Neuronal stem cell (in vitro differentiated cells): ENCODE data around the gene ASB5. TPM values are rescaled to one million over a fixed set of nuclear protein-coding genes. Genes with fewer than 3 reads are reported as not detected.

Source experiments
- DNase-seq: peaks from one replicate; pipeline ENCODE4 v3.0.0-alpha.2; 2013; ENCODE audit warnings: low spot score
- H2AFZ ChIP-seq: one replicate; pipeline ENCODE4 v1.6.1; 2013; ENCODE audit warnings: mild to moderate bottlenecking, low read length, inconsistent platforms
- H2AK5ac ChIP-seq: 2 replicates; pipeline ENCODE4 v1.6.1; 2013; ENCODE audit warnings: low read depth, mild to moderate bottlenecking, inconsistent platforms, low read length, moderate library complexity, mixed read lengths
- H2BK120ac ChIP-seq: 2 replicates; pipeline ENCODE4 v1.6.1; 2013; ENCODE audit warnings: low read depth, mild to moderate bottlenecking, inconsistent platforms, low read length, moderate library complexity, mixed read lengths
- H2BK12ac ChIP-seq: one replicate; pipeline ENCODE4 v1.6.1; 2013; ENCODE audit warnings: low read length, inconsistent platforms
- H2BK15ac ChIP-seq: 2 replicates; pipeline ENCODE4 v1.6.1; 2013; ENCODE audit warnings: mild to moderate bottlenecking, low read length, inconsistent platforms, mixed read lengths
- H2BK5ac ChIP-seq: one replicate; pipeline ENCODE4 v1.6.1; 2013; ENCODE audit warnings: inconsistent platforms, mild to moderate bottlenecking, low read length, moderate library complexity
- H3K14ac ChIP-seq: one replicate; pipeline ENCODE4 v1.6.1; 2013; ENCODE audit warnings: low read length, inconsistent platforms
- H3K18ac ChIP-seq: 2 replicates; pipeline ENCODE4 v1.6.1; 2013; ENCODE audit warnings: low read length, inconsistent platforms
- H3K23ac ChIP-seq: 2 replicates; pipeline ENCODE4 v1.6.1; 2013; ENCODE audit warnings: low read depth, mild to moderate bottlenecking, mixed read lengths, low read length, inconsistent platforms; ENCODE audit not compliant: poor library complexity
- H3K27ac ChIP-seq: replicated peaks from 3 replicates; pipeline ENCODE4 v1.5.1; 2013; ENCODE audit warnings: low read length, inconsistent platforms
- H3K27me3 ChIP-seq, 3 experiments: 2 replicates each; pipeline ENCODE4 v1.6.1; 2013; ENCODE audit warnings: low read length in 3 of 3, mild to moderate bottlenecking in 2 of 3, inconsistent platforms in 1 of 3, low read depth in 1 of 3, mixed read lengths in 1 of 3, moderate library complexity in 1 of 3; ENCODE audit not compliant: control insufficient read depth in 3 of 3, insufficient read depth in 3 of 3
- H3K36me3 ChIP-seq, 2 donors: replicated peaks in 1 of 2; 2 replicates each; pipeline ENCODE4 v1.6.1; 2013; ENCODE audit warnings: low read length in 2 of 2; ENCODE audit not compliant: control insufficient read depth in 2 of 2, insufficient read depth in 2 of 2
- H3K4ac ChIP-seq: 2 replicates; pipeline ENCODE4 v1.6.1; 2013; ENCODE audit warnings: inconsistent platforms, mild to moderate bottlenecking, low read length, moderate library complexity
- H3K4me1 ChIP-seq, 2 donors: 1 replicate in 1 of 2; 2 replicates in 1 of 2; pipeline ENCODE4 v1.6.1; 2013; ENCODE audit warnings: low read length in 2 of 2, low read depth in 1 of 2; ENCODE audit not compliant: control insufficient read depth in 2 of 2, insufficient read depth in 1 of 2
- H3K4me2 ChIP-seq: one replicate; pipeline ENCODE4 v1.6.1; 2013; ENCODE audit warnings: mild to moderate bottlenecking, low read length, inconsistent platforms; ENCODE audit not compliant: insufficient read depth, poor library complexity, severe bottlenecking
- H3K4me3 ChIP-seq, 2 donors: 2 replicates each; pipeline ENCODE4 v1.5.1; 2013; ENCODE audit warnings: low read length in 2 of 2, mild to moderate bottlenecking in 2 of 2, inconsistent platforms in 1 of 2, moderate library complexity in 1 of 2
- H3K79me1 ChIP-seq: one replicate; pipeline ENCODE4 v1.6.1; 2013; ENCODE audit warnings: low read depth, mild to moderate bottlenecking, inconsistent platforms, low read length, moderate library complexity
- H3K9ac ChIP-seq: one replicate; pipeline ENCODE4 v1.6.1; 2013; ENCODE audit warnings: mild to moderate bottlenecking, low read depth, low read length, inconsistent platforms; ENCODE audit not compliant: poor library complexity
- H3K9me3 ChIP-seq, 2 donors: replicated peaks in 1 of 2; 2 replicates each; pipeline versions ENCODE3 to v1.6.1; 2013; ENCODE audit warnings: low read length in 2 of 2, mild to moderate bottlenecking in 2 of 2, inconsistent platforms in 1 of 2, low read depth in 1 of 2, mixed read lengths in 1 of 2, moderate library complexity in 1 of 2; ENCODE audit not compliant: control insufficient read depth in 2 of 2, insufficient read depth in 1 of 2
- H4K8ac ChIP-seq: one replicate; pipeline ENCODE4 v1.6.1; 2013; ENCODE audit warnings: low read depth, mild to moderate bottlenecking, inconsistent platforms, low read length, moderate library complexity
- H4K91ac ChIP-seq: one replicate; pipeline ENCODE4 v1.6.1; 2013; ENCODE audit warnings: low read length, low read depth, mild to moderate bottlenecking, inconsistent platforms; ENCODE audit not compliant: poor library complexity
- WGBS, 2 donors: extraction: QIAGEN DNeasy Blood & Tissue Kit; methylation state at CpG; one replicate each; pipeline ENCODE4 v1.1.7; 2013; ENCODE audit warnings: missing lambda C conversion rate in 2 of 2, mixed read lengths in 1 of 2; ENCODE audit not compliant: insufficient read length in 2 of 2, insufficient replicate concordance in 1 of 2; ENCODE audit errors: extremely low coverage in 2 of 2; 5-methylcytosine and 5-hydroxymethylcytosine counted together
- polyA plus RNA-seq, 2 experiments: library from polyadenylated mRNA; stranded (reverse); fragments of 200-250 nt; gene quantifications; one replicate each; pipeline ENCODE4 v1.2.3, GENCODE V29; 2013

ASB5 gene
- not detected for polyA plus RNA-seq (2013, experiment 1 of 2)
- polyA plus RNA-seq (2013, experiment 2 of 2) = not detected

DNA sequence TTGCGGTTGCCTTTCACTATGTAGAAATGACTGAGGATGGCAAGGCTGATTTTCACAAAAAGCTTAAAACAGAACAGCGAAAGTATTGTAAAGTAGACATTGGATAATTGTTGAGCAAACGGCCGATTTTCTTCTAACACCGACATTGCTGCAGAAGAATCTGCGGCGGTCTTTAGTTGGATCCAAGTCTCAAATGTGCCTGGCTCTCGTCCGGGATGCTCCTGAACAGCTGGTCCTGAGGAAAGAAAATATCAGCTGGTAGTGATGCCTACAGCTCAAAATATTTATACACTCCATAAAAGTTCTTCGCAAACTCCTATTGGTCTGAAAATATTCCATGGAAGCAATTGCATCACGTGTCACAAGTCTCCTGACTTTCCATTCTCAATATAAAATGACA, at the start of gene ASB5:
Gene ASB5 (minus strand): TSS at position 260 of the 400 bp plus-strand sequence. CDS start 114 bp downstream, at position 146.
- no peak within 1 kb of the TSS for H3K27ac ChIP-seq
- no peak within 1 kb of the TSS for H2BK12ac ChIP-seq

DNA sequence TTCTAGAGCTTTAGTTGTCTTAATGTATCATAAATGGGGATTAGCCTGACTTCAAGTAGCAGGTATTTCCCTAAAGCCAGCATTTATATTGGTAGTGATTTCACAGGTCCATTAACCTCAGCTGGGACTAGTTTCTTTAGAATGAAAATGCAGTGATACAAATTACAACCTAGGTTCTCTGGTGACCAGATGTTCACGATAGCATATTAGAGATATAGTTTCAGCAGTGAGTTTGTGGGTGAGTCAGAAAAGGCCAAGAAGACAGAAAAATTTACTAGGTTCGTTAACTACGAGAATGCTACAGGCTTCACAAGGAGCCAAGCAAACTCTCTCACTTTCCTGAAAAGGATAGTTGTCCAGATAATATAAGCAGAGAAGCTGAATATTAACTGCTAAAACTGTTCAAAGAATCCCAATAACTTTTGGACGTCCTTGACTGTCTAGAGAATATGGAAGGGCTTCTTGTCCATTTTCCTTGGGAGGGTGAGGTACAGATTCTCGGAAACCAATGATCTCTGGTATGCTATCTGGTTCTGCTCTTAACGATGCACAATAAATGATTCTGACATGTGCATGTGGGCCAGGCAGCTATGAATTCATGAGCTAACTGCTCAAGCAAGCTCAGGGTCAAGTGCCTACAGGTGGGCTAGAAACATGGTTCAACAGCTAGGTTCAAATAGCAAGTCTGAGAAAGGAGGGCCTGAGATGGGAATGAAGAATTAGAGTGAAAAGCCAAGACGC, 44.7 kb upstream of the ASB5 start:
- H4K91ac ChIP-seq = no peak overlapping the region

More for the DNA sequence above, at the start of gene ASB5:
- Histone ChIP-seq H3K4ac (no peak within 1 kb of the TSS), H3K4me2 (no peak within 1 kb of the TSS), H4K91ac (no peak within 1 kb of the TSS), H4K8ac (no peak within 1 kb of the TSS), H3K18ac (no peak within 1 kb of the TSS), H3K9me3 (no peaks in the 10 kb centered on the region), H2AK5ac (no peak within 1 kb of the TSS), H2AFZ (no peak within 1 kb of the TSS), H3K9ac (no peak within 1 kb of the TSS), H3K4me3 (no peak within 1 kb of the TSS), H2BK120ac (no peak within 1 kb of the TSS), H3K4me1 (no peaks in the 10 kb centered on the region), H3K23ac (no peak within 1 kb of the TSS), H2BK15ac (no peak within 1 kb of the TSS), H2BK5ac (no peak within 1 kb of the TSS), H3K27me3 (no peaks in the 10 kb centered on the region), H3K14ac (no peak within 1 kb of the TSS), H3K36me3 (no peaks in the 10 kb centered on the region), H3K79me1 (no peaks in the 10 kb centered on the region)
- no CpG with 5 or more reads among the region's 11 CpGs for WGBS, 2 donors
- DNase-seq = no peak

DNA sequence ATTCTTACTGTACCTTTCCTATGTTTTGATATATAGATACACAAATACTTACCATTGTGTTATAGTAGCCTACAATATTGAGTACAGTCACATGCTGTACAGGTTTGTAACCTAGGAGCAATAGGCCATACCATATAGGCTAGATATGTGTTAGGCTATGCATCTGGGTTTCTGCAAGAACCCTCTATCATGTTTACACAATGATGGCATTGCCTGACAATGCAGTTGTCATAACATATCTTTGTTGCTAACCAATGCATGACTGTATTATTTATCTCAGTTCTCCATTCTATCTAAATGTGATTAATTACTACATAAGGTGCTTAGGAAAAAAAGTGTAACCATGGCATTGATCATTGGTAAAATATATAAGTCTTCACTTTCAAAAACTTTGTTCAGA, 40.8 kb upstream of the ASB5 start:
- no peak overlapping the region for H2AFZ ChIP-seq

More for the DNA sequence above, 44.7 kb upstream of the ASB5 start:
- Histone ChIP-seq H2BK5ac (no peak overlapping the region), H3K79me1 (no peaks in the 10 kb centered on the region), H4K8ac (no peak overlapping the region), H3K4me3 (no peak overlapping the region), H3K4ac (no peak overlapping the region), H2AK5ac (no peak overlapping the region), H3K9ac (no peak overlapping the region), H3K23ac (no peak overlapping the region), H2AFZ (no peak overlapping the region), H3K9me3 (no peaks in the 10 kb centered on the region), H3K4me1 (peaks cover 6 to 35% of the 10 kb centered on the region in 2 donors), H3K18ac (no peak overlapping the region), H3K27me3 (no peaks in the 10 kb centered on the region), H2BK12ac (no peak overlapping the region), H2BK120ac (no peak overlapping the region), H3K27ac (no peak overlapping the region), H2BK15ac (no peak overlapping the region), H3K4me2 (no peak overlapping the region), H3K36me3 (no peaks in the 10 kb centered on the region), H3K14ac (no peak overlapping the region)
- no CpG with 5 or more reads among the region's 7 CpGs for WGBS, 2 donors
- no peak for DNase-seq

DNA sequence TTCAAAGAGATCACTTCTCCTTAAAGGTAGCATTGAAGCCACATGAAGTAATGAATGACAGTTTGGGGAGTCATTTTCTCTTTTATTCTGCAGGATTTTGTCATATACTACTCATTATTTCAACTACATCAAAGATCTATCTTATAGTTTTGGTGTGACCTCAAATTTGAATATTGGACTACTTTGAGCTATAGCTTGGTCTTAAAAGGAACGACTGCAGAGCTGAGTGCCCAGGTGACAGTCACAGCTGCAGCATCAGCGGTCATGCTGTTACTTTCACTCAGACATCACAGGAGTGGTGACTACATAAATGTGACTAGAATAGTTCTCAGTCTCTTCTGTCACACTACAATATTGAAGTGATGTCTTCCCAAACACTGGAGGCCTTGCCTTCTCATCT, 40.0 kb upstream of the ASB5 start:
- DNase-seq = no peak
- H3K23ac ChIP-seq = no peak overlapping the region
- no peaks in the 10 kb centered on the region for H3K79me1 ChIP-seq
- no peak overlapping the region for H4K8ac ChIP-seq
- no peak overlapping the region for H2BK5ac ChIP-seq
- H3K18ac ChIP-seq = no peak overlapping the region
- H3K4me1 ChIP-seq = peaks cover 2 to 13% of the 10 kb centered on the region in 2 donors
- H3K27ac ChIP-seq = no peak overlapping the region
- no peak overlapping the region for H2BK15ac ChIP-seq
- no peak overlapping the region for H2AK5ac ChIP-seq
- H3K9ac ChIP-seq = no peak overlapping the region
- no peak overlapping the region for H2BK12ac ChIP-seq
- no peak overlapping the region for H3K4me3 ChIP-seq
- no peaks in the 10 kb centered on the region for H3K27me3 ChIP-seq
- H3K4ac ChIP-seq = no peak overlapping the region
- no peak overlapping the region for H2AFZ ChIP-seq
- H2BK120ac ChIP-seq = no peak overlapping the region
- WGBS, 2 donors = no CpG with 5 or more reads among the region's 2 CpGs
- H3K14ac ChIP-seq = no peak overlapping the region
- H3K9me3 ChIP-seq = no peaks in the 10 kb centered on the region
- no peaks in the 10 kb centered on the region for H3K36me3 ChIP-seq
- no peak overlapping the region for H4K91ac ChIP-seq
- no peak overlapping the region for H3K4me2 ChIP-seq

More for the DNA sequence above, 40.8 kb upstream of the ASB5 start:
- H3K9me3 ChIP-seq = no peaks in the 10 kb centered on the region
- H3K4me3 ChIP-seq = no peak overlapping the region
- H3K27ac ChIP-seq = no peak overlapping the region
- no peak for DNase-seq
- no peak overlapping the region for H4K8ac ChIP-seq
- H3K23ac ChIP-seq = no peak overlapping the region
- H3K9ac ChIP-seq = peak overlapping the region; percentile 30
- no peaks in the 10 kb centered on the region for H3K27me3 ChIP-seq
- H2BK120ac ChIP-seq = no peak overlapping the region
- no peak overlapping the region for H3K4me2 ChIP-seq
- H2BK5ac ChIP-seq = no peak overlapping the region
- H3K36me3 ChIP-seq = no peaks in the 10 kb centered on the region
- no peak overlapping the region for H3K14ac ChIP-seq
- no peak overlapping the region for H4K91ac ChIP-seq
- H3K4ac ChIP-seq = no peak overlapping the region
- H2AK5ac ChIP-seq = no peak overlapping the region
- H3K79me1 ChIP-seq = no peaks in the 10 kb centered on the region
- no peak overlapping the region for H2BK12ac ChIP-seq
- H3K4me1 ChIP-seq = peaks cover 6 to 19% of the 10 kb centered on the region in 2 donors
- no peak overlapping the region for H3K18ac ChIP-seq
- no peak overlapping the region for H2BK15ac ChIP-seq
